HepG2 (cell line): ENCODE results near the gene BTK. TPM values are rescaled to one million over a fixed set of nuclear protein-coding genes. Genes with fewer than 3 reads are reported as not detected.

ENCODE experiments used
- ATAC-seq: fragments of 200-7000 bp; cut with Tn5 transposase; 3 replicates; pipeline ENCODE4 v1.9.1; 2020; ENCODE audit warnings: mild to moderate bottlenecking, moderate library complexity
- BruUV-seq: library from RNA; stranded (reverse); fragments of 400-500 nt; replicated peaks from 2 replicates; lab custom pipeline; 2021; lab: Mats Ljungman, UMichigan
- CTCF ChIA-PET: fragments of 300-600 bp; formaldehyde crosslinking; extraction: SDS; loops from one replicate; lab custom pipeline; 2021; ENCODE audit warnings: low total read pairs, inconsistent platforms, low intra/inter-chr PET ratio; lab: Yijun Ruan, JAX
- POLR2A ChIA-PET: fragments of 350-600 bp; sonication (Branson Sonifier 250); formaldehyde crosslinking; loops from one replicate; lab custom pipeline; 2020; ENCODE audit warnings: antibody characterized with exemption, inconsistent platforms; lab: Yijun Ruan, JAX
- DNase-seq: peaks from one replicate; pipeline ENCODE4 v3.0.0-alpha.2; 2015; ENCODE audit warnings: low spot score
- FAIRE-seq: peaks from 3 replicates; lab custom pipeline; 2011; peaks lifted over from hg19 to GRCh38; lab: Jason Lieb, UNC
- H2AFZ ChIP-seq: one replicate; pipeline ENCODE4 v1.6.1; 2011; ENCODE audit warnings: low read length, inconsistent platforms
- H3K27ac ChIP-seq: fragments of 300-600 bp; 3 replicates; pipeline ENCODE4 v1.8.0; 2011; ENCODE audit warnings: mixed run types, mild to moderate bottlenecking, mixed read lengths, low read length, inconsistent platforms; ENCODE audit not compliant: insufficient read depth; ENCODE audit errors: extremely low read length
- H3K27me3 ChIP-seq, 2 experiments: fragments of 200-600 bp in 1 of 2; 2 replicates in 1 of 2; 3 replicates in 1 of 2; pipeline versions ENCODE4 v1.6.0 to v1.8.0; 2011; ENCODE audit warnings: low read length in 2 of 2, mild to moderate bottlenecking in 2 of 2, moderate library complexity in 2 of 2, inconsistent platforms in 1 of 2; ENCODE audit not compliant: insufficient read depth in 2 of 2, control insufficient read depth in 1 of 2
- H3K36me3 ChIP-seq, 2 experiments: fragments of 200-600 bp in 1 of 2; replicated peaks in 1 of 2; 2 replicates in 1 of 2; 3 replicates in 1 of 2; pipeline versions ENCODE4 v1.5.1 to v1.8.0; 2011; ENCODE audit warnings: low read length in 2 of 2, inconsistent platforms in 1 of 2; ENCODE audit not compliant: insufficient read depth in 2 of 2, control insufficient read depth in 1 of 2
- H3K4me1 ChIP-seq: 2 replicates; pipeline ENCODE4 v1.5.1; 2012; ENCODE audit warnings: low read length, inconsistent platforms; ENCODE audit not compliant: insufficient read depth
- H3K4me2 ChIP-seq: 2 replicates; pipeline ENCODE4 v1.6.0; 2011; ENCODE audit warnings: low read depth, low read length, inconsistent platforms
- H3K4me3 ChIP-seq, 3 experiments: fragments of 200-600 bp in 1 of 3; sonication (generic), shearing (Covaris generic) in 1 of 3; replicated peaks in 1 of 3; 2 replicates each; pipeline ENCODE4 v1.5.1; 2011 to 2016; ENCODE audit warnings: low read length in 3 of 3, inconsistent platforms in 2 of 3, low read depth in 2 of 3, mild to moderate bottlenecking in 2 of 3, control low read depth in 1 of 3, mixed read lengths in 1 of 3; ENCODE audit not compliant: insufficient read depth in 1 of 3
- H3K79me2 ChIP-seq: one replicate; pipeline ENCODE4 v1.6.1; 2011; ENCODE audit warnings: low read length, inconsistent platforms; ENCODE audit not compliant: insufficient read depth
- H3K9ac ChIP-seq: 2 replicates; pipeline ENCODE4 v1.6.0; 2011; ENCODE audit warnings: mild to moderate bottlenecking, low read depth, low read length, inconsistent platforms; ENCODE audit not compliant: insufficient read depth
- H3K9me3 ChIP-seq: 2 replicates; pipeline ENCODE4 v1.5.1; 2012; ENCODE audit warnings: mild to moderate bottlenecking, low read length
- H4K20me1 ChIP-seq: 2 replicates; pipeline ENCODE4 v1.6.0; 2011; ENCODE audit warnings: inconsistent platforms, mild to moderate bottlenecking, low read length, moderate library complexity; ENCODE audit not compliant: insufficient read depth
- BCL3 ChIP-seq: sonication (generic); formaldehyde crosslinking; IDR thresholded peaks from 2 replicates; pipeline ENCODE4 v1.5.1; 2020; ENCODE audit warnings: mild to moderate bottlenecking, missing genetic modification reagents, moderate library complexity
- BRCA1 ChIP-seq: sonication (generic); formaldehyde crosslinking; IDR thresholded peaks from 2 replicates; pipeline ENCODE4 v1.4.0; 2020; ENCODE audit warnings: missing genetic modification reagents
- CEBPB ChIP-seq: IDR thresholded peaks from 2 replicates; pipeline ENCODE4 v1.6.1; 2011; ENCODE audit warnings: low read depth, low read length, improper control_type of control experiment, borderline replicate concordance
- ISX ChIP-seq: sonication (generic); formaldehyde crosslinking; conservative IDR thresholded peaks from 2 replicates; pipeline ENCODE4 v1.5.0; 2020; ENCODE audit warnings: missing genetic modification reagents
- KLF12 ChIP-seq: sonication (generic); formaldehyde crosslinking; IDR thresholded peaks from 2 replicates; pipeline ENCODE4 v1.4.0; 2020; ENCODE audit warnings: missing genetic modification reagents, borderline replicate concordance
- MLX ChIP-seq: IDR thresholded peaks from 2 replicates; pipeline ENCODE4 v1.6.1; 2016
- NFE2L2 ChIP-seq: fragments of 150-350 bp; IDR thresholded peaks from 2 replicates; pipeline ENCODE4 v1.6.1; 2014; ENCODE audit warnings: low read length
- NRL ChIP-seq: sonication (generic); formaldehyde crosslinking; IDR thresholded peaks from 2 replicates; pipeline ENCODE4 v1.5.0; 2020; ENCODE audit warnings: missing genetic modification reagents, mild to moderate bottlenecking, moderate library complexity, borderline replicate concordance
- PHF5A ChIP-seq: IDR thresholded peaks from one replicate; pipeline ENCODE4 v1.6.1; 2018; ENCODE audit warnings: low read depth, missing genetic modification reagents; ENCODE audit not compliant: unreplicated experiment
- RBFOX2 ChIP-seq: fragments of 200-400 bp; formaldehyde crosslinking; IDR thresholded peaks from 2 replicates; pipeline ENCODE4 v1.6.1; 2017; ENCODE audit warnings: low read depth, mild to moderate bottlenecking, low read length
- SNAPC2 ChIP-seq: sonication (generic); formaldehyde crosslinking; IDR thresholded peaks from 2 replicates; pipeline ENCODE4 v1.8.1; 2022; ENCODE audit warnings: mild to moderate bottlenecking, missing genetic modification reagents
- ZFP1 ChIP-seq: IDR thresholded peaks from 2 replicates; pipeline ENCODE4 v1.6.1; 2016
- ZFP41 ChIP-seq: sonication (generic); formaldehyde crosslinking; IDR thresholded peaks from 2 replicates; pipeline ENCODE4 v1.4.0; 2020; ENCODE audit warnings: mild to moderate bottlenecking, missing genetic modification reagents, borderline replicate concordance
- ZNF350 ChIP-seq: sonication (generic); formaldehyde crosslinking; IDR thresholded peaks from 2 replicates; pipeline ENCODE4 v1.4.0; 2020; ENCODE audit warnings: mild to moderate bottlenecking, low read depth, missing genetic modification reagents, borderline replicate concordance
- ZNF530 ChIP-seq: sonication (generic); formaldehyde crosslinking; IDR thresholded peaks from 2 replicates; pipeline ENCODE4 v1.5.0; 2020; ENCODE audit warnings: low read depth, mild to moderate bottlenecking, missing genetic modification reagents
- ZNF776 ChIP-seq: sonication (generic); formaldehyde crosslinking; IDR thresholded peaks from 2 replicates; pipeline ENCODE4 v1.4.0; 2020; ENCODE audit warnings: mild to moderate bottlenecking, missing genetic modification reagents
- WGBS: methylation state at CpG from one replicate; pipeline ENCODE4 v1.1.6; 2017; ENCODE audit warnings: low lambda C conversion rate; 5-methylcytosine and 5-hydroxymethylcytosine counted together
- in situ Hi-C: cut with HindIII; loops from 2 replicates; pipeline ENCODE4 v1.10.0; 2017; ENCODE audit warnings: low pct_unique_long_range_greater_than_20kb; ENCODE audit not compliant: extremely low pct_ligation_motif_present
- intact Hi-C: fragments of 100-400 bp; cut with micrococcal nuclease; formaldehyde crosslinking; loops from one replicate; pipeline ENCODE4 v1.10.0; 2022; ENCODE audit not compliant: unreplicated experiment
- polyA plus RNA-seq, 8 experiments: library from polyadenylated mRNA; depleted of rRNA in 3 of 8; stranded (reverse) in 7 of 8; unstranded in 1 of 8; fragments of >200 nt; fragmentation: Illumina TruSeq in 4 of 8; extraction: Trizol in 4 of 8; gene quantifications; 2 replicates each; pipeline versions ENCODE4 v1.2.1 to v1.2.3, GENCODE V29; 2011 to 2016; ENCODE audit warnings: low read depth in 4 of 8, missing spikeins in 1 of 8, mixed read lengths in 1 of 8; ENCODE audit not compliant: insufficient read depth in 1 of 8
- total RNA-seq, 5 experiments: library from RNA; depleted of rRNA; stranded (reverse); fragments of >200 nt; fragmentation: Illumina TruSeq; extraction: Trizol; gene quantifications; 2 replicates each; pipeline ENCODE4 v1.2.3, GENCODE V29; 2016; ENCODE audit warnings: low read depth in 1 of 5

BTK gene
- total and polyA plus RNA-seq, 2 of the 13 experiments (the other 11 are each of a cell fraction or from before 2014, with no cell fraction given): not detected

- no peak overlapping the region for H3K4me3 ChIP-seq
- WGBS: 95% methylated on average over 4 of the region's 4 CpGs
- H3K27ac ChIP-seq: no peak overlapping the region
- H3K79me2 ChIP-seq: no peaks in the 10 kb centered on the region
- H3K27me3 ChIP-seq: no peaks in the 10 kb centered on the region
- POLR2A ChIA-PET: interaction anchor here (0.6 kb wide), 1 partner anchor 202 kb away, joined by 3 read pairs; no protein-coding TSS in a partner anchor
- FAIRE-seq (no peak), ATAC-seq (peak; percentile 54)
- no peaks in the 10 kb centered on the region for H4K20me1 ChIP-seq
- H3K4me1 ChIP-seq: peaks cover 12% of the 10 kb centered on the region
- intact Hi-C loops (no loop called here), in situ Hi-C loops (no loop called here)
- BruUV-seq: no TSS peak
- no peaks in the 10 kb centered on the region for H3K9me3 ChIP-seq
- H2AFZ ChIP-seq: no peak overlapping the region
- H3K36me3 ChIP-seq: peaks cover 2 to 11% of the 10 kb centered on the region in 2 experiments; a peak in 1 of 5 replicates
- TF ChIP-seq ZFP41 (CRISPR knock-in tag): no peak
- TF ChIP-seq NRL (CRISPR knock-in tag): no peak
- TF ChIP-seq ZNF530 (CRISPR knock-in tag): no peak
- no peak for TF ChIP-seq MLX (CRISPR knock-in tag)
- no peak for TF ChIP-seq SNAPC2
- no peak for TF ChIP-seq ZNF776 (CRISPR knock-in tag)
- no peak for TF ChIP-seq PHF5A (CRISPR knock-in tag)
- TF ChIP-seq, all 625 proteins: peak for 0
- H3K9ac ChIP-seq: no peak overlapping the region
- CTCF ChIA-PET: no interaction called here
- DNase-seq: no peak
- no peak overlapping the region for H3K4me2 ChIP-seq
These were observed 11.8 kb upstream of the BTK start for GRCh38 chrX:101397779-101398178.

GRCh38 chrX:101395789-101396188, 9.8 kb upstream of the BTK start:
- H3K36me3 ChIP-seq: peaks cover 0 to 4% of the 10 kb centered on the region in 2 experiments; a peak in 2 of 5 replicates
- no peaks in the 10 kb centered on the region for H3K9me3 ChIP-seq
- ChIA-PET CTCF (no interaction called here), POLR2A (interaction anchor here (1.1 kb wide), 1 partner anchor 47 kb away, joined by 3 read pairs; the partner anchor contains the start of gene TIMM8A)
- H3K27ac ChIP-seq: no peak overlapping the region
- WGBS: 100% methylated on average over 1 of the region's 1 CpG
- in situ Hi-C loops: no loop called here
- ATAC-seq (no peak), DNase-seq (peak; percentile 6)
- H3K27me3 ChIP-seq: no peaks in the 10 kb centered on the region; a peak in 1 of 5 replicates
- no peak overlapping the region for H2AFZ ChIP-seq
- TF ChIP-seq KLF12 (CRISPR knock-in tag): no peak
- peak; percentile 40; the same call in 1 of the 2 replicates for TF ChIP-seq RBFOX2
- no peak for TF ChIP-seq ZNF350 (CRISPR knock-in tag)
- no peak for TF ChIP-seq BCL3 (CRISPR knock-in tag)
- TF ChIP-seq ZFP1 (CRISPR knock-in tag): no peak
- peak; percentile 18; the same call in 1 of the 2 replicates for TF ChIP-seq CEBPB
- TF ChIP-seq BRCA1 (CRISPR knock-in tag): no peak
- TF ChIP-seq NFE2L2: no peak
- TF ChIP-seq ISX (CRISPR knock-in tag): no peak
- TF ChIP-seq ZFP41 (CRISPR knock-in tag): no peak
- TF ChIP-seq, all 625 proteins: peak for 2
- H3K4me2 ChIP-seq: no peak overlapping the region
- H3K79me2 ChIP-seq: peaks cover 18% of the 10 kb centered on the region
- H3K9ac ChIP-seq: no peak overlapping the region
- peaks cover 23% of the 10 kb centered on the region for H3K4me1 ChIP-seq
- BruUV-seq: no TSS peak
- no peak for FAIRE-seq
- intact Hi-C loops: no loop called here
- H4K20me1 ChIP-seq: no peaks in the 10 kb centered on the region
- H3K4me3 ChIP-seq: no peak overlapping the region
